HepG2 (cell line): Measurements from ENCODE around the gene PRKRIP1. TPM values are rescaled to one million over a fixed set of nuclear protein-coding genes. Genes with fewer than 3 reads are reported as not detected.

ENCODE experiments used
- ASH2L ChIP-seq: fragments of 300-600, 200-600 bp; sonication (generic); IDR thresholded peaks from 2 replicates; pipeline ENCODE4 v1.7.0; 2017; ENCODE audit warnings: low read depth, mild to moderate bottlenecking, moderate library complexity, mixed read lengths, low read length; ENCODE audit not compliant: insufficient read length
- ATM ChIP-seq: fragments of 450-650 bp; IDR thresholded peaks from 2 replicates; pipeline ENCODE4 v1.7.1; 2017; ENCODE audit warnings: mild to moderate bottlenecking, borderline replicate concordance
- BHLHE40 ChIP-seq: IDR thresholded peaks from 2 replicates; pipeline ENCODE4 v1.6.1; 2011; ENCODE audit warnings: low read length, improper control_type of control experiment
- BORCS8-MEF2B ChIP-seq: sonication (generic); formaldehyde crosslinking; IDR thresholded peaks from 2 replicates; pipeline ENCODE4 v1.8.0; 2022; ENCODE audit warnings: mild to moderate bottlenecking, missing genetic modification reagents
- CREM ChIP-seq, 2 experiments: sonication (generic) in 1 of 2; formaldehyde crosslinking in 1 of 2; IDR thresholded peaks; 2 replicates each; pipeline versions ENCODE4 v1.4.0 to v1.6.1; 2016 to 2020; ENCODE audit warnings: antibody characterized with exemption in 1 of 2, mild to moderate bottlenecking in 1 of 2, missing genetic modification reagents in 1 of 2
- ETV6 ChIP-seq: sonication (generic); formaldehyde crosslinking; conservative IDR thresholded peaks from 2 replicates; pipeline ENCODE4 v1.4.0; 2020; ENCODE audit warnings: missing genetic modification reagents
- GATAD1 ChIP-seq: IDR thresholded peaks from 2 replicates; pipeline ENCODE4 v1.6.1; 2016; ENCODE audit warnings: missing genetic modification reagents, missing compliant biosample characterization
- HDAC1 ChIP-seq: sonication (generic); formaldehyde crosslinking; IDR thresholded peaks from 2 replicates; pipeline ENCODE4 v1.5.1; 2020; ENCODE audit warnings: mild to moderate bottlenecking, missing genetic modification reagents
- PAWR ChIP-seq: sonication (generic); formaldehyde crosslinking; IDR thresholded peaks from 2 replicates; pipeline ENCODE4 v1.4.0; 2020; ENCODE audit warnings: missing genetic modification reagents, mild to moderate bottlenecking, borderline replicate concordance
- PHF8 ChIP-seq: sonication (generic); formaldehyde crosslinking; IDR thresholded peaks from 2 replicates; pipeline ENCODE4 v1.5.0; 2020; ENCODE audit warnings: missing genetic modification reagents
- RFXANK ChIP-seq: IDR thresholded peaks from 2 replicates; pipeline ENCODE4 v1.6.1; 2016
- SETDB1 ChIP-seq: sonication (generic); formaldehyde crosslinking; IDR thresholded peaks from 2 replicates; pipeline ENCODE4 v1.5.1; 2020; ENCODE audit warnings: missing genetic modification reagents, mild to moderate bottlenecking, borderline replicate concordance
- ZNF33A ChIP-seq: sonication (generic); formaldehyde crosslinking; IDR thresholded peaks from 2 replicates; pipeline ENCODE4 v1.5.1; 2020; ENCODE audit warnings: missing genetic modification reagents, mild to moderate bottlenecking, moderate library complexity, borderline replicate concordance
- polyA plus RNA-seq, 8 experiments: library from polyadenylated mRNA; depleted of rRNA in 3 of 8; stranded (reverse) in 7 of 8; unstranded in 1 of 8; fragments of >200 nt; fragmentation: Illumina TruSeq in 4 of 8; extraction: Trizol in 4 of 8; gene quantifications; 2 replicates each; pipeline versions ENCODE4 v1.2.1 to v1.2.3, GENCODE V29; 2011 to 2016; ENCODE audit warnings: low read depth in 4 of 8, missing spikeins in 1 of 8, mixed read lengths in 1 of 8; ENCODE audit not compliant: insufficient read depth in 1 of 8
- total RNA-seq, 5 experiments: library from RNA; depleted of rRNA; stranded (reverse); fragments of >200 nt; fragmentation: Illumina TruSeq; extraction: Trizol; gene quantifications; 2 replicates each; pipeline ENCODE4 v1.2.3, GENCODE V29; 2016; ENCODE audit warnings: low read depth in 1 of 5
- TF ChIP-seq, protein P1 (sequence below): fragments of 450-650 bp; IDR thresholded peaks from 2 replicates; pipeline ENCODE4 v1.6.1; 2016
- TF ChIP-seq, protein P2 (sequence below): sonication (generic); formaldehyde crosslinking; conservative IDR thresholded peaks from 2 replicates; pipeline ENCODE4 v1.4.0; 2020; ENCODE audit warnings: missing genetic modification reagents
- TF ChIP-seq, protein P3 (sequence below): sonication (generic); formaldehyde crosslinking; IDR thresholded peaks from 2 replicates; pipeline ENCODE4 v1.4.0; 2020; ENCODE audit warnings: missing genetic modification reagents
- TF ChIP-seq, protein P4 (sequence below): sonication (generic); formaldehyde crosslinking; IDR thresholded peaks from 2 replicates; pipeline ENCODE4 v1.4.0; 2020; ENCODE audit warnings: mild to moderate bottlenecking, missing genetic modification reagents
- TF ChIP-seq, protein P5 (sequence below): sonication (generic); formaldehyde crosslinking; IDR thresholded peaks from 2 replicates; pipeline ENCODE4 v1.4.0; 2020; ENCODE audit warnings: missing genetic modification reagents, borderline replicate concordance
- TF ChIP-seq, protein P6 (sequence below): sonication (generic); formaldehyde crosslinking; IDR thresholded peaks from 2 replicates; pipeline ENCODE4 v1.8.0; 2022; ENCODE audit warnings: low read depth, missing genetic modification reagents

PRKRIP1 gene
- total and polyA plus RNA-seq, 2 of the 13 experiments (the other 11 are each of a cell fraction or from before 2014, with no cell fraction given): 13.2 to 16.8 TPM

DNA sequence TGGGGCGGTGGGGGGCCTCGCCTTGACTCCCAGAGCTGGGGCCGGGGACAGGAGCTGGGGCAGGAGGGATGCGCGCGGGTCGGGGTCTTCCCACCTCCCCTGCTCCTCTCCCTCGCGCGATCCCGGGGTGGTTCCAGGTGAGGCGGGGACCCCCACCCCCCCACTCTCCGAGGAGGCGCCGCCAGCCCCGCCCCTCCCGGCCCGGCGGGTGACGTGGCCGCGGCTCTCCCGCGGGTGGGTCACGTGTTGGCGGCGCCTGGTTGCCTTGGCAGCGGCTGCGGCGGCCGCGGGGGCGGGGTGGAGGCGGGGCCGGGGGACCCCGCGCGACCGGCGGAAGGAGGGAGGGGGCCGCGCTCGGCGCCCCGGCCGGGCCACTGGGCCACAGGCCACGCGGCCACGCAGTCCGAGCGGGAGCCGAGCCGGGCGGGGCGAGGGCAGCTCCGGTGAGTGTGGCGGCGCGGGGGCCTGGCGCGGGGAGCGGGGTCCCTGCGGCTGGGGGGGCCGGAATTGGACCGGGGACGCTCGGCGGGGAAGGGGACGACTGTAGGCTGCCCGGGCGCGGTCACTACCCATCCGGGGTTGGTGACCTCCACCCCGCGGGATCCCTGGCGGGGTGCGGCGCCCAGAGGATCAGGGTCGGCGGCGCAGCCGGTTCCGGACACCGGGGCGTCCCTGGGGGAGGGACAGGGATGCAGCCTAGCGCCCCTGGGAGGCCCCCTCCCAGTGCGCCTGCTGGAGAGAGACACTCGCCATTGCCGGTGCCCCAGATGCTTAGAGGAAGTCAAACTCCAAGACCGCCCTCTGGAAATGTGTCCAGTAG, 37.3 kb downstream of the PRKRIP1 start, which contains the start of gene ORAI2 (continued):
- TF ChIP-seq ATM: no peak
- peak; percentile 49 for TF ChIP-seq HDAC1 (CRISPR knock-in tag)
- TF ChIP-seq BHLHE40: peak; percentile 69
- TF ChIP-seq ETV6: no peak
- no peak for TF ChIP-seq SETDB1 (CRISPR knock-in tag)
- TF ChIP-seq ASH2L: no peak
- TF ChIP-seq, protein P1, sequence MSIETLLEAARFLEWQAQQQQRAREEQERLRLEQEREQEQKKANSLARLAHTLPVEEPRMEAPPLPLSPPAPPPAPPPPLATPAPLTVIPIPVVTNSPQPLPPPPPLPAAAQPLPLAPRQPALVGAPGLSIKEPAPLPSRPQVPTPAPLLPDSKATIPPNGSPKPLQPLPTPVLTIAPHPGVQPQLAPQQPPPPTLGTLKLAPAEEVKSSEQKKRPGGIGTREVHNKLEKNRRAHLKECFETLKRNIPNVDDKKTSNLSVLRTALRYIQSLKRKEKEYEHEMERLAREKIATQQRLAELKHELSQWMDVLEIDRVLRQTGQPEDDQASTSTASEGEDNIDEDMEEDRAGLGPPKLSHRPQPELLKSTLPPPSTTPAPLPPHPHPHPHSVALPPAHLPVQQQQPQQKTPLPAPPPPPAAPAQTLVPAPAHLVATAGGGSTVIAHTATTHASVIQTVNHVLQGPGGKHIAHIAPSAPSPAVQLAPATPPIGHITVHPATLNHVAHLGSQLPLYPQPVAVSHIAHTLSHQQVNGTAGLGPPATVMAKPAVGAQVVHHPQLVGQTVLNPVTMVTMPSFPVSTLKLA: no peak
- TF ChIP-seq, protein P2, sequence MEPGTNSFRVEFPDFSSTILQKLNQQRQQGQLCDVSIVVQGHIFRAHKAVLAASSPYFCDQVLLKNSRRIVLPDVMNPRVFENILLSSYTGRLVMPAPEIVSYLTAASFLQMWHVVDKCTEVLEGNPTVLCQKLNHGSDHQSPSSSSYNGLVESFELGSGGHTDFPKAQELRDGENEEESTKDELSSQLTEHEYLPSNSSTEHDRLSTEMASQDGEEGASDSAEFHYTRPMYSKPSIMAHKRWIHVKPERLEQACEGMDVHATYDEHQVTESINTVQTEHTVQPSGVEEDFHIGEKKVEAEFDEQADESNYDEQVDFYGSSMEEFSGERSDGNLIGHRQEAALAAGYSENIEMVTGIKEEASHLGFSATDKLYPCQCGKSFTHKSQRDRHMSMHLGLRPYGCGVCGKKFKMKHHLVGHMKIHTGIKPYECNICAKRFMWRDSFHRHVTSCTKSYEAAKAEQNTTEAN (CRISPR knock-in tag): no peak
- TF ChIP-seq, protein P3, sequence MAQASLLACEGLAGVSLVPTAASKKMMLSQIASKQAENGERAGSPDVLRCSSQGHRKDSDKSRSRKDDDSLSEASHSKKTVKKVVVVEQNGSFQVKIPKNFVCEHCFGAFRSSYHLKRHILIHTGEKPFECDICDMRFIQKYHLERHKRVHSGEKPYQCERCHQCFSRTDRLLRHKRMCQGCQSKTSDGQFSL (CRISPR knock-in tag): peak; percentile 47; the same call in 1 of the 2 replicates
- TF ChIP-seq, protein P4, sequence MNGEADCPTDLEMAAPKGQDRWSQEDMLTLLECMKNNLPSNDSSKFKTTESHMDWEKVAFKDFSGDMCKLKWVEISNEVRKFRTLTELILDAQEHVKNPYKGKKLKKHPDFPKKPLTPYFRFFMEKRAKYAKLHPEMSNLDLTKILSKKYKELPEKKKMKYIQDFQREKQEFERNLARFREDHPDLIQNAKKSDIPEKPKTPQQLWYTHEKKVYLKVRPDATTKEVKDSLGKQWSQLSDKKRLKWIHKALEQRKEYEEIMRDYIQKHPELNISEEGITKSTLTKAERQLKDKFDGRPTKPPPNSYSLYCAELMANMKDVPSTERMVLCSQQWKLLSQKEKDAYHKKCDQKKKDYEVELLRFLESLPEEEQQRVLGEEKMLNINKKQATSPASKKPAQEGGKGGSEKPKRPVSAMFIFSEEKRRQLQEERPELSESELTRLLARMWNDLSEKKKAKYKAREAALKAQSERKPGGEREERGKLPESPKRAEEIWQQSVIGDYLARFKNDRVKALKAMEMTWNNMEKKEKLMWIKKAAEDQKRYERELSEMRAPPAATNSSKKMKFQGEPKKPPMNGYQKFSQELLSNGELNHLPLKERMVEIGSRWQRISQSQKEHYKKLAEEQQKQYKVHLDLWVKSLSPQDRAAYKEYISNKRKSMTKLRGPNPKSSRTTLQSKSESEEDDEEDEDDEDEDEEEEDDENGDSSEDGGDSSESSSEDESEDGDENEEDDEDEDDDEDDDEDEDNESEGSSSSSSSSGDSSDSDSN (CRISPR knock-in tag): peak; percentile 39; the same call in 1 of the 2 replicates
- no peak for TF ChIP-seq GATAD1
- TF ChIP-seq, protein P5, sequence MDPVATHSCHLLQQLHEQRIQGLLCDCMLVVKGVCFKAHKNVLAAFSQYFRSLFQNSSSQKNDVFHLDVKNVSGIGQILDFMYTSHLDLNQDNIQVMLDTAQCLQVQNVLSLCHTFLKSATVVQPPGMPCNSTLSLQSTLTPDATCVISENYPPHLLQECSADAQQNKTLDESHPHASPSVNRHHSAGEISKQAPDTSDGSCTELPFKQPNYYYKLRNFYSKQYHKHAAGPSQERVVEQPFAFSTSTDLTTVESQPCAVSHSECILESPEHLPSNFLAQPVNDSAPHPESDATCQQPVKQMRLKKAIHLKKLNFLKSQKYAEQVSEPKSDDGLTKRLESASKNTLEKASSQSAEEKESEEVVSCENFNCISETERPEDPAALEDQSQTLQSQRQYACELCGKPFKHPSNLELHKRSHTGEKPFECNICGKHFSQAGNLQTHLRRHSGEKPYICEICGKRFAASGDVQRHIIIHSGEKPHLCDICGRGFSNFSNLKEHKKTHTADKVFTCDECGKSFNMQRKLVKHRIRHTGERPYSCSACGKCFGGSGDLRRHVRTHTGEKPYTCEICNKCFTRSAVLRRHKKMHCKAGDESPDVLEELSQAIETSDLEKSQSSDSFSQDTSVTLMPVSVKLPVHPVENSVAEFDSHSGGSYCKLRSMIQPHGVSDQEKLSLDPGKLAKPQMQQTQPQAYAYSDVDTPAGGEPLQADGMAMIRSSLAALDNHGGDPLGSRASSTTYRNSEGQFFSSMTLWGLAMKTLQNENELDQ: no peak
- no peak for TF ChIP-seq RFXANK (CRISPR knock-in tag)
- no peak for TF ChIP-seq CREM (IDR thresholded peaks at IDR 0.05)
- no peak for TF ChIP-seq CREM (CRISPR knock-in tag; IDR thresholded peaks at IDR 0.05)
- 0 out of 2 replicates have a peak, but pooled peaks have one; percentile 21 for TF ChIP-seq PHF8 (CRISPR knock-in tag)
- no peak for TF ChIP-seq ZNF33A
- no peak for TF ChIP-seq PAWR (CRISPR knock-in tag)
- TF ChIP-seq BORCS8-MEF2B: no peak
- TF ChIP-seq, protein P6, sequence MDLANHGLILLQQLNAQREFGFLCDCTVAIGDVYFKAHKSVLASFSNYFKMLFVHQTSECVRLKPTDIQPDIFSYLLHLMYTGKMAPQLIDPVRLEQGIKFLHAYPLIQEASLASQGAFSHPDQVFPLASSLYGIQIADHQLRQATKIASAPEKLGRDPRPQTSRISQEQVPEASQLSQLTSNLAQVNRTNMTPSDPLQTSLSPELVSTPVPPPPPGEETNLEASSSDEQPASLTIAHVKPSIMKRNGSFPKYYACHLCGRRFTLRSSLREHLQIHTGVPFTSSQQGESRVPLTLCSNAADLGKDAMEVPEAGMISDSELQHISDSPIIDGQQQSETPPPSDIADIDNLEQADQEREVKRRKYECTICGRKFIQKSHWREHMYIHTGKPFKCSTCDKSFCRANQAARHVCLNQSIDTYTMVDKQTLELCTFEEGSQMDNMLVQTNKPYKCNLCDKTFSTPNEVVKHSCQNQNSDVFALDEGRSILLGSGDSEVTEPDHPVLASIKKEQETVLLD: peak; percentile 70
